ENCODE measurements around the gene LAPTM5.

- TF ChIP-seq CTCF (IDR thresholded peaks at IDR 0.05) (no peak), POLR2A (IDR thresholded peaks at IDR 0.05) (no peak), POLR2AphosphoS5 (IDR thresholded peaks at IDR 0.05) (no peak)
Measured at GRCh38 chr1:30735124-30735523, 22.4 kb downstream of the LAPTM5 start.
